ENCODE measurements around the gene FLT3.
"Not testable (repeated sequence)": the region's sequence is repeated elsewhere in the genome, so short reads cannot be mapped to it uniquely, and the experiment has no call there.

FLT3 gene

DNA sequence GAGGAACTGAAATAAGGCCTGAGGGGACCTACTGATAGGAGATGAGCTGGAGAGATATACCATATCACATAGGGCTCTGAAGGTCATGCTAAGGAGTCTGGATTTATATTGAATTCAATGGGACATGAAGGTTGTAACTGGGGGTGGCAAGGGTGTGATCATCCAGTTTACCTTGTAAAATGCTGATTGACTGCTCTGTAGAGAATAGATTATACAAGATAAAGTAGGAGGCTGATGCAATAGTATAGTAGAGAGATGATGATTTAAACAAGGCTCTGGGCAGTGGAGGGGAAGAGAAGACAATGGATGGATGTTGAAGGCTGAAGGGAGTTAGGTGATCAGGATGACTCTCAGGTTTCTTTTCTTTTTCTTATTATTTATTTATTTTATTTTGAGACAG, 19.9 kb upstream of the FLT3 start:
- DNase-seq (ENCODE audit: low spot score) (no peak), ATAC-seq (ENCODE audit: low read depth) (no peak)
- no peaks in the 10 kb centered on the region for H3K4me1 ChIP-seq (ENCODE audit: insufficient read depth, poor library complexity, severe bottlenecking)
- TF ChIP-seq, protein P1, sequence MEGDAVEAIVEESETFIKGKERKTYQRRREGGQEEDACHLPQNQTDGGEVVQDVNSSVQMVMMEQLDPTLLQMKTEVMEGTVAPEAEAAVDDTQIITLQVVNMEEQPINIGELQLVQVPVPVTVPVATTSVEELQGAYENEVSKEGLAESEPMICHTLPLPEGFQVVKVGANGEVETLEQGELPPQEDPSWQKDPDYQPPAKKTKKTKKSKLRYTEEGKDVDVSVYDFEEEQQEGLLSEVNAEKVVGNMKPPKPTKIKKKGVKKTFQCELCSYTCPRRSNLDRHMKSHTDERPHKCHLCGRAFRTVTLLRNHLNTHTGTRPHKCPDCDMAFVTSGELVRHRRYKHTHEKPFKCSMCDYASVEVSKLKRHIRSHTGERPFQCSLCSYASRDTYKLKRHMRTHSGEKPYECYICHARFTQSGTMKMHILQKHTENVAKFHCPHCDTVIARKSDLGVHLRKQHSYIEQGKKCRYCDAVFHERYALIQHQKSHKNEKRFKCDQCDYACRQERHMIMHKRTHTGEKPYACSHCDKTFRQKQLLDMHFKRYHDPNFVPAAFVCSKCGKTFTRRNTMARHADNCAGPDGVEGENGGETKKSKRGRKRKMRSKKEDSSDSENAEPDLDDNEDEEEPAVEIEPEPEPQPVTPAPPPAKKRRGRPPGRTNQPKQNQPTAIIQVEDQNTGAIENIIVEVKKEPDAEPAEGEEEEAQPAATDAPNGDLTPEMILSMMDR (IDR thresholded peaks at IDR 0.05; ENCODE audit: poor library complexity, severe bottlenecking) = no peak
- no peaks in the 10 kb centered on the region for H3K9me3 ChIP-seq (ENCODE audit: severe bottlenecking)
- no peaks in the 10 kb centered on the region for H3K27me3 ChIP-seq (ENCODE audit: insufficient read depth, poor library complexity, severe bottlenecking)
- H3K4me3 ChIP-seq (ENCODE audit: severe bottlenecking) = no peak overlapping the region
- no peaks in the 10 kb centered on the region for H3K36me3 ChIP-seq (ENCODE audit: low read depth)
- no peak overlapping the region for H3K27ac ChIP-seq (ENCODE audit: poor library complexity, severe bottlenecking)

- DNase-seq (ENCODE audit: low spot score) = no peak
- Histone ChIP-seq H3K36me3 (ENCODE audit: low read depth) (no peaks in the 10 kb centered on the region), H3K4me3 (ENCODE audit: severe bottlenecking) (no peak overlapping the region), H3K27ac (ENCODE audit: poor library complexity, severe bottlenecking) (no peak overlapping the region), H3K9me3 (ENCODE audit: severe bottlenecking) (no peaks in the 10 kb centered on the region), H3K27me3 (ENCODE audit: insufficient read depth, poor library complexity, severe bottlenecking) (no peaks in the 10 kb centered on the region), H3K4me1 (ENCODE audit: insufficient read depth, poor library complexity, severe bottlenecking) (no peaks in the 10 kb centered on the region)
- TF ChIP-seq, protein P1 (IDR thresholded peaks at IDR 0.05; ENCODE audit: poor library complexity, severe bottlenecking) = no peak
- no peak for ATAC-seq (ENCODE audit: low read depth)
These were observed 17.5 kb upstream of the FLT3 start for GRCh38 chr13:28117689-28118377.

DNA sequence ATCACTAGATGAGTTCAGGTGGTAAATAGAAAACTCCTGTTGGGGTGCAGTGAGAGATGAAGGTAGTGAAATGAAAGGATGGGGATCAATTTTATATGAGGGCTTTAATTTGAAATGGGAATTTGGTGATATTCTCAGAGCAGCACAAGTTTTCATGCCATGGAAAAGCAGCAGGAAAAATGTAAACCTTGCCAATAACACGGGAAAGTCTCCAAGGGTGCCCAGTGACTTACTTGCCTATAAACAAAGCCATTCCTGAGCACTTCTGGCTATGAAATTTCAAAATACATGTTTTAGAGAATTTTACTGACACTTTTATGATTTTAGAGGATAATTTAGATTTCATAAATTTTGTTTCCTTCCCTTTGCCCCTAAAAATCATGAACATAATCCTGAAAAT, 16.4 kb upstream of the FLT3 start:
- Histone ChIP-seq H3K36me3 (ENCODE audit: low read depth) (no peaks in the 10 kb centered on the region), H3K27me3 (ENCODE audit: insufficient read depth, poor library complexity, severe bottlenecking) (no peaks in the 10 kb centered on the region), H3K4me3 (ENCODE audit: severe bottlenecking) (no peak overlapping the region), H3K4me1 (ENCODE audit: insufficient read depth, poor library complexity, severe bottlenecking) (no peaks in the 10 kb centered on the region), H3K9me3 (ENCODE audit: severe bottlenecking) (no peaks in the 10 kb centered on the region), H3K27ac (ENCODE audit: poor library complexity, severe bottlenecking) (no peak overlapping the region)
- no peak for ATAC-seq (ENCODE audit: low read depth)
- TF ChIP-seq, protein P1 (IDR thresholded peaks at IDR 0.05; ENCODE audit: poor library complexity, severe bottlenecking) = no peak
- no peak for DNase-seq (ENCODE audit: low spot score)

GRCh38 chr13:28110414-28110813, 10.0 kb upstream of the FLT3 start:
- Histone ChIP-seq H3K4me3 (ENCODE audit: severe bottlenecking) (no peak overlapping the region), H3K4me1 (ENCODE audit: insufficient read depth, poor library complexity, severe bottlenecking) (no peaks in the 10 kb centered on the region), H3K27me3 (ENCODE audit: insufficient read depth, poor library complexity, severe bottlenecking) (no peaks in the 10 kb centered on the region), H3K36me3 (ENCODE audit: low read depth) (no peaks in the 10 kb centered on the region), H3K27ac (ENCODE audit: poor library complexity, severe bottlenecking) (no peak overlapping the region), H3K9me3 (ENCODE audit: severe bottlenecking) (no peaks in the 10 kb centered on the region)
- no peak for DNase-seq (ENCODE audit: low spot score)
- no peak for ATAC-seq (ENCODE audit: low read depth)
- TF ChIP-seq, protein P1 (IDR thresholded peaks at IDR 0.05; ENCODE audit: poor library complexity, severe bottlenecking) = no peak

DNA sequence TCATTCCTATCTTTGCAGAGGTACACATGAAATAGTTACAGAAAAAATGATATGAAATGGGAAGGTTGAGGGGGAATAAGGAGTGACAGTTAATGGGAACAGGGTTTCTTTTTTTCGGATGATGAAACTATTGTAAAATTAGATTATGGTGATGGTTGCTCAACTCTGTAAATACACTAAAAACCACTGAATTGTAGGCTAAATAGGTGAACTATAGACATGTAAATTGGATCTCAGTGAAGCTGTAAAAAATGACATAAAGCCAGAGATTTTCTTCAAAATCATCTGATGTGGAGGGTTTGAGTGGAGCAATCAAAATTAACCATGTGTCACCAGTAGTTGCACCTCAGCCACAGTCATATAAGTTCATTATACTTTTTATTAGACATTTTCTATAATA, 6.6 kb upstream of the FLT3 start:
- TF ChIP-seq, protein P1 (IDR thresholded peaks at IDR 0.05; ENCODE audit: poor library complexity, severe bottlenecking) = no peak
- DNase-seq (ENCODE audit: low spot score) = no peak
- ATAC-seq (ENCODE audit: low read depth) = no peak
- H3K27me3 ChIP-seq (ENCODE audit: insufficient read depth, poor library complexity, severe bottlenecking) = peaks cover 3% of the 10 kb centered on the region
- no peaks in the 10 kb centered on the region for H3K9me3 ChIP-seq (ENCODE audit: severe bottlenecking)
- no peak overlapping the region for H3K4me3 ChIP-seq (ENCODE audit: severe bottlenecking)
- H3K27ac ChIP-seq (ENCODE audit: poor library complexity, severe bottlenecking) = no peak overlapping the region
- no peaks in the 10 kb centered on the region for H3K36me3 ChIP-seq (ENCODE audit: low read depth)
- no peaks in the 10 kb centered on the region for H3K4me1 ChIP-seq (ENCODE audit: insufficient read depth, poor library complexity, severe bottlenecking)

DNA sequence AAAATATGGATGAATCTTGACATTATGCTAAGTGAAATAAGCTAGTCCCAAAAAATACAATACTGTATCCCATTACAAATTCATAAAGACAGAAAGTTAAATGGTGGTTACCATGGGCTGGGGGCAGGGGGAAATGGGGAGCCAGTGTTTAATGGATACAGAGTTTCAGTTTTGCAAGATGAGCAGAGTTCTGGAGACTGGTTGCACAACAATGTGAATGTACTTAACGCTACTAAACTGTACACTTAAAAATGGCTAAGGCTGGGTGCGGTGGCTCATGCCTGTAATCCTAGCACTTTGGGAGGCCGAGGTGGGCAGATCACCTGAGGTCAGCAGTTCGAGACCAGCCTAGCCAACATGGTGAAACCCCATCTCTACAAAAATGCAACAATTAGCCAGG, 1.5 kb upstream of the FLT3 start:
- H3K9me3 ChIP-seq (ENCODE audit: severe bottlenecking); H3K4me1 ChIP-seq (ENCODE audit: insufficient read depth, poor library complexity, severe bottlenecking); DNase-seq (ENCODE audit: low spot score); H3K27ac ChIP-seq (ENCODE audit: poor library complexity, severe bottlenecking); H3K4me3 ChIP-seq (ENCODE audit: severe bottlenecking); ATAC-seq (ENCODE audit: low read depth); H3K36me3 ChIP-seq (ENCODE audit: low read depth): not testable (repeated sequence)
- H3K27me3 ChIP-seq (ENCODE audit: insufficient read depth, poor library complexity, severe bottlenecking) = peaks cover 52% of the 10 kb centered on the region

Measured in RWPE2 (cell line).